Gastroesophageal sphincter (tissue), 4 donors: ENCODE data around the gene GPBAR1. TPM values are rescaled to one million over a fixed set of nuclear protein-coding genes. Genes with fewer than 3 reads are reported as not detected.

ENCODE experiments used
- ATAC-seq: fragments of 150-250 bp; one replicate; pipeline ENCODE4 v1.9.1; 2016; ENCODE audit warnings: mild to moderate bottlenecking, moderate library complexity
- H3K27ac ChIP-seq, 4 donors: fragments of 200-600 bp; sonication (generic) in 3 of 4; 1 replicate in 3 of 4; 2 replicates in 1 of 4; pipeline ENCODE4 v1.5.1; 2016 to 2019
- H3K27me3 ChIP-seq: fragments of 200-600 bp; sonication (generic); one replicate; pipeline ENCODE4 v1.5.1; 2019
- H3K36me3 ChIP-seq, 2 donors: fragments of 200-600 bp; sonication (generic); one replicate each; pipeline ENCODE4 v1.5.1; 2019; ENCODE audit warnings: control low read depth in 1 of 2
- H3K4me1 ChIP-seq, 3 donors: fragments of 200-600 bp; sonication (generic); 1 replicate in 2 of 3; 2 replicates in 1 of 3; pipeline ENCODE4 v1.5.1; 2016 to 2019; ENCODE audit warnings: control low read depth in 2 of 3
- H3K4me3 ChIP-seq, 2 donors: fragments of 200-600 bp; sonication (generic); one replicate each; pipeline ENCODE4 v1.5.1; 2019; ENCODE audit warnings: mild to moderate bottlenecking in 1 of 2, moderate library complexity in 1 of 2
- H3K9me3 ChIP-seq, 3 donors: fragments of 200-600 bp; sonication (generic); one replicate each; pipeline ENCODE4 v1.5.1; 2017 to 2019; ENCODE audit warnings: control low read depth in 2 of 3
- EP300 ChIP-seq: sonication (generic); formaldehyde crosslinking; IDR thresholded peaks from one replicate; pipeline ENCODE4 v1.6.1; 2017; ENCODE audit warnings: antibody characterized with exemption, mild to moderate bottlenecking
- POLR2A ChIP-seq, 2 donors: fragments of 450-650 bp; IDR thresholded peaks; one replicate each; pipeline ENCODE4 v1.6.1; 2017; ENCODE audit warnings: antibody characterized with exemption in 2 of 2, mild to moderate bottlenecking in 2 of 2, moderate library complexity in 1 of 2
- POLR2AphosphoS5 ChIP-seq: sonication (generic); formaldehyde crosslinking; IDR thresholded peaks from one replicate; pipeline ENCODE4 v1.6.1; 2017; ENCODE audit warnings: antibody characterized with exemption
- WGBS, 2 donors: methylation state at CpG; one replicate each; pipeline ENCODE4 v1.1.5; 2018; ENCODE audit warnings: low coverage in 1 of 2; 5-methylcytosine and 5-hydroxymethylcytosine counted together
- total RNA-seq, 4 donors: library from RNA; depleted of rRNA; stranded (reverse); fragments of >200 nt; gene quantifications; one replicate each; pipeline ENCODE4 v1.1.0, GENCODE V29; 2016
- TF ChIP-seq, protein P1 (sequence below), 4 experiments: fragments of 200-600 bp in 2 of 4; fragments of 450-650 bp in 2 of 4; sonication (generic) in 1 of 4; IDR thresholded peaks; one replicate each; pipeline ENCODE4 v1.5.1; 2017 to 2019; ENCODE audit warnings: antibody characterized with exemption in 4 of 4, mild to moderate bottlenecking in 2 of 4, moderate library complexity in 2 of 4

Gene GPBAR1
- total RNA-seq, 4 donors from 2014 or later = 0.31 to 4.0 (median 1.4) TPM

DNA sequence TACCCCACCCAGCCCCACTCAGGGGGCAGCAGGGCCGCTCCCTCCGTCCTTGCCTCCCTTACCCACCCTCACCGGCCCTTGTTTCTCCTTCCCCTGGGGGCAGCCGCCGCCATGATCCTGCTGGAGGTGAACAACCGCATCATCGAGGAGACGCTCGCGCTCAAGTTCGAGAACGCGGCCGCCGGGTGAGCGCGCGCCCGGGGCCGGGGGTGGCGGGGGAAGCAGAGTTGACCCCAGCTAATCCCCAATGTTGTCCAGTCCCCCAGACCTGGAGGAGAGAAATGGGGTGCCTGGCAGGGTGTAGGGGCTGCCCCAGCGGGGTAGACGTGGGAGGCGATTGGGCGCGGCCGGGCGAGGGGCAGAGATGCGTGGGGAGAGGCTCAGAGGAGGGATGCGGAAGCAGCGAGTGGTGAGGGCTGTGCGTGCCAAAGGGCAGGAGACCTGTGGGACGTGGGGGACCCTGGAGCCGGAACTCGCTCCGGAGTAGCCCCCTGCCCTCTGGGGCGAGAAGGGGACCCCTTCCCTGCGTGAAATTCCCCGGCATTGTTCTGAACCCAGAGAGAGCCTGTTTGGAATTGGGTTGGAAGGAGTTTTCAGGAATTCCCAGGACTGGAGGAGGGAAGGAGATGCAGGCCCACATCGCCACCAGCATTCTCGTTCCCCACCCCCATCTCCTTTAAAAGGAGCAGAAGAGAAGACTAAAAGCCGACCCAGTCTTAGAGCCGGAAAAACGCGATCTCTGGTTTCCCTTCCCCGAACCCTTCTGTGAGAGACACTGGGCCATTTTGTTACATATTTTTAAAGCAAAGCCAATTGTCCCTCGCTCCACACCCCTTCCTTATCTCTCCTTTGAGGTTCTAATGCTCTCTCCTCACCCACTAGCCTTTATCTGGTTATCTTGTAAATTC is 43.2 kb upstream of the GPBAR1 start:
- WGBS, 2 donors = 0 to 1% methylated on average over 8 to 16 of the region's 47 CpGs
- H3K4me1 ChIP-seq = peaks cover 12 to 57% (median 31%) of the 10 kb centered on the region in 3 donors
- peak overlapping the region; percentile 90 to 96 (median 93) for H3K27ac ChIP-seq
- TF ChIP-seq, protein P1, sequence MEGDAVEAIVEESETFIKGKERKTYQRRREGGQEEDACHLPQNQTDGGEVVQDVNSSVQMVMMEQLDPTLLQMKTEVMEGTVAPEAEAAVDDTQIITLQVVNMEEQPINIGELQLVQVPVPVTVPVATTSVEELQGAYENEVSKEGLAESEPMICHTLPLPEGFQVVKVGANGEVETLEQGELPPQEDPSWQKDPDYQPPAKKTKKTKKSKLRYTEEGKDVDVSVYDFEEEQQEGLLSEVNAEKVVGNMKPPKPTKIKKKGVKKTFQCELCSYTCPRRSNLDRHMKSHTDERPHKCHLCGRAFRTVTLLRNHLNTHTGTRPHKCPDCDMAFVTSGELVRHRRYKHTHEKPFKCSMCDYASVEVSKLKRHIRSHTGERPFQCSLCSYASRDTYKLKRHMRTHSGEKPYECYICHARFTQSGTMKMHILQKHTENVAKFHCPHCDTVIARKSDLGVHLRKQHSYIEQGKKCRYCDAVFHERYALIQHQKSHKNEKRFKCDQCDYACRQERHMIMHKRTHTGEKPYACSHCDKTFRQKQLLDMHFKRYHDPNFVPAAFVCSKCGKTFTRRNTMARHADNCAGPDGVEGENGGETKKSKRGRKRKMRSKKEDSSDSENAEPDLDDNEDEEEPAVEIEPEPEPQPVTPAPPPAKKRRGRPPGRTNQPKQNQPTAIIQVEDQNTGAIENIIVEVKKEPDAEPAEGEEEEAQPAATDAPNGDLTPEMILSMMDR (IDR thresholded peaks at IDR 0.05) = no peak
- no peak for TF ChIP-seq POLR2AphosphoS5
- no peak for TF ChIP-seq POLR2A (IDR thresholded peaks at IDR 0.05)
- TF ChIP-seq EP300 = no peak
- no peaks in the 10 kb centered on the region for H3K27me3 ChIP-seq
- ATAC-seq = peak; percentile 50
- H3K9me3 ChIP-seq = no peaks in the 10 kb centered on the region
- no peaks in the 10 kb centered on the region for H3K36me3 ChIP-seq
- H3K4me3 ChIP-seq = peak overlapping the region; percentile 72 to 94

DNA sequence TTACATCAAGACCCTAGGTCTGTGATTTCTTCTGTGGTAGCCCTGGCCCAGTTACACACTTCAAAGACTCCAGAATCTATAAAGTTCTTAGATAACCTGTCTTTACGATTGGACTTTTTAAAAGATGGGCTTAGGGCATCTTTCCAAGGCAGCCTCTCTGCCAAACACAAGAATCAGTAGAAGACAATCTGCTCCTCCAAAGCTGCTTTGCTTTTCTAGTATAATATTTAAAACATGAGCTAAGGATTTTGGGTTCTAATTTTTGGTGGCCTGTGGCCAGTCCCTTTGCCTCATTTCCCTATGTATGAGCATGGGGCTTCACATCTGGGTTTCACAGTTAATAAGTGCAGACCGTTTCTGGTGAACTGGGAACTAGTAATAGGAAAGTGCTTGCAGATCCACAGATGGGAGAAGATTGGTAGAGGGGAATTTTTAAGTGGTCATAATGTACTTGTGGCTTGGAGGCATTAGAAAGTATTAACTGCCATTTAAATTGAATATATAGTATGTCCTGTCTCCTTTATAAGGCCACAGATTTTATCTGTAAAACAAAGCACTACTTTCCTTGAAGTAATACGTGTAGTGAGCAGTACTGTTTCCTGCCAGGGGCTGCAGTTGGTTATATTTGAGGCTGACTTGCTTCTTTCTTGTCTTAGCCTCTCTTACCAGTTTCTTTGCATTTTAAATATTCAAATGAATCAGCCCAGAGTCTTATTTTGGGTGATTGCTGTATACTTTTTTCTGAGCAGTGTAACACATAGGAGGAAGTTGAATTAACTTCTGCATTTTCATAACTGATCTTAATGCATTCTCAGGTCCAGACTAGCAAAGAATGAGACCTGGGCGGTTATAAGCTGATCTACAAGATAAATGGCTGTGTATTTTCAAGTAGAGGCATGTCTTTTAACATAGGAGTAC is 42.3 kb upstream of the GPBAR1 start:
- Histone ChIP-seq H3K9me3 (no peaks in the 10 kb centered on the region), H3K36me3 (no peaks in the 10 kb centered on the region), H3K4me3 (peak overlapping the region; percentile 72 to 94), H3K27ac (peak overlapping the region; percentile 90 to 96 (median 93)), H3K27me3 (no peaks in the 10 kb centered on the region), H3K4me1 (peaks cover 15 to 66% (median 31%) of the 10 kb centered on the region in 3 donors)
- 6 to 17% methylated on average over 4 of the region's 4 CpGs for WGBS, 2 donors
- ATAC-seq = no peak
- TF ChIP-seq EP300 (no peak), POLR2A (IDR thresholded peaks at IDR 0.05) (no peak), POLR2AphosphoS5 (no peak)
- TF ChIP-seq, protein P1 (IDR thresholded peaks at IDR 0.05) = no peak

DNA sequence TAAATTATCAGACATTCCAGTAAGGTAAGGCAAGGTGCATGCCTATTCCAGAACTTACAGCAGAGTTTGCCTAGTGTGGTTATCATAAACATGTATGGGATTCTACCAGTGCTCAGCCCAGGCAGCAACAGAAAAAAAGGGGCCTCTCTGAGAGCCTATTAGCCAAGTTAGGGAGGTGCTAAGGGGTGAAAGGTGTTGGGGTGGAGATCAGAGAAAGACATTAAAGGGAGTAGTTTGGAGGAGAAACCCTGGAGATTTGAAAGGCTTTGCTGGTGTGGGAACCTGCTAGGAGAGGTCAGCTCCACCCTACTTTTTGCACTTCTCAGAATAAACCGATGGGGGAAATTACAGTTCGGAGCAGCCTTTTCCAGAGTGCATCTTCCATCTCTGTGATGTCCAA is 40.9 kb upstream of the GPBAR1 start:
- 37 to 38% methylated on average over 2 of the region's 2 CpGs for WGBS, 2 donors
- Histone ChIP-seq H3K36me3 (peaks cover 0 to 7% of the 10 kb centered on the region in 2 donors), H3K27ac (peak overlapping the region in 2 of 4 donors; percentile 90 to 92), H3K4me3 (peak overlapping the region in 1 of 2 donors; percentile 94), H3K9me3 (no peaks in the 10 kb centered on the region), H3K4me1 (peaks cover 15 to 79% (median 31%) of the 10 kb centered on the region in 3 donors), H3K27me3 (no peaks in the 10 kb centered on the region)
- TF ChIP-seq POLR2AphosphoS5 (no peak), EP300 (no peak), POLR2A (IDR thresholded peaks at IDR 0.05) (no peak)
- TF ChIP-seq, protein P1 (IDR thresholded peaks at IDR 0.05) = no peak
- ATAC-seq = no peak

DNA sequence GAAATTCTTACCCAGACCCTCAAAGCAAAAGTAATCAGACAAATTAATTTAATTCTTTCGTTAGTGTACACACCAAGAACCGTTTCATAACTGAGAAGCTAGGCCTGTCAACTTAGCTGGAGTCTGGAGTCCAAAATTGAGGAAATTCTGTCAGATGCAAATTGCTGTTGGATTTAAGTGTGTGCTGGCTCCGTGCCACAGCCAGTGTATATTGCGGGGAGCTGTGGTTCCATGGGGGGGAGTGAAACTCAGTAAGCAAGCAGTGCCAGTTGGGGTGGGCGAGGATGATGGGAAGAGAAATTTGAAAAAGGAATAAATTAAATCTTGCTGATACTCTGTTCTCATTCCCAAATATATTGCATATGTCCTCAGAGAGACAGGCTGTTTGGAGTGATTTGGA is 39.8 kb upstream of the GPBAR1 start:
- Histone ChIP-seq H3K27ac (peak overlapping the region in 1 of 4 donors; percentile 18), H3K36me3 (peaks cover 0 to 16% of the 10 kb centered on the region in 2 donors), H3K4me1 (peaks cover 15 to 77% (median 31%) of the 10 kb centered on the region in 3 donors), H3K9me3 (no peaks in the 10 kb centered on the region), H3K27me3 (no peaks in the 10 kb centered on the region), H3K4me3 (no peak overlapping the region)
- TF ChIP-seq, protein P1 (IDR thresholded peaks at IDR 0.05) = no peak
- TF ChIP-seq EP300 (no peak), POLR2AphosphoS5 (no peak), POLR2A (IDR thresholded peaks at IDR 0.05) (no peak)
- whole genome bisulfite sequencing, 2 donors = 50 to 80% methylated on average over 1 to 5 of the region's 5 CpGs
- no peak for ATAC-seq
